ENCODE results near the gene HES7.

The HES7 gene

GRCh38 chr17:8151120-8151640 is 27.3 kb upstream of the HES7 start:
- no peak for TF ChIP-seq CTCF (IDR thresholded peaks at IDR 0.05; ENCODE audit: low read length)
- no peak for TF ChIP-seq EZH2 (IDR thresholded peaks at IDR 0.05; ENCODE audit: borderline replicate concordance, low read length)
- Histone ChIP-seq H3K79me2 (ENCODE audit: insufficient read depth, low read length) (no peaks in the 10 kb centered on the region), H3K9me2 (ENCODE audit: low read depth, low read length) (no peaks in the 10 kb centered on the region), H3K4me2 (ENCODE audit: low read length) (peak overlapping the region; percentile 77), H3K4me3 (ENCODE audit: low read depth, low read length, poor library complexity, severe bottlenecking) (peak overlapping the region; percentile 70), H3K27ac (ENCODE audit: low read depth, low read length, poor library complexity, severe bottlenecking) (peak overlapping the region; percentile 43), H3F3A (ENCODE audit: insufficient read depth, low read length) (no peaks in the 10 kb centered on the region), H3K9ac (ENCODE audit: low read length) (peak overlapping the region; percentile 66), H3K9me3 (ENCODE audit: low read length) (no peaks in the 10 kb centered on the region), H3K4me1 (ENCODE audit: insufficient read depth, low read length, severe bottlenecking) (peaks cover 50% of the 10 kb centered on the region), H2AFZ (ENCODE audit: low read length) (no peak overlapping the region), H4K20me1 (ENCODE audit: insufficient read depth, low read length) (no peaks in the 10 kb centered on the region), H3K36me3 (ENCODE audit: insufficient read depth, low read length) (peaks cover 32% of the 10 kb centered on the region), H3K27me3 (ENCODE audit: insufficient read depth, low read length) (no peaks in the 10 kb centered on the region)

GRCh38 chr17:8150194-8151119 is 26.6 kb upstream of the HES7 start:
- H3K4me3 ChIP-seq (ENCODE audit: low read depth, low read length, poor library complexity, severe bottlenecking) = peak overlapping the region; percentile 70
- TF ChIP-seq CTCF (IDR thresholded peaks at IDR 0.05; ENCODE audit: low read length) (no peak), EZH2 (IDR thresholded peaks at IDR 0.05; ENCODE audit: borderline replicate concordance, low read length) (no peak)
- no peaks in the 10 kb centered on the region for H3K79me2 ChIP-seq (ENCODE audit: insufficient read depth, low read length)
- H3K27me3 ChIP-seq (ENCODE audit: insufficient read depth, low read length) = no peaks in the 10 kb centered on the region
- no peaks in the 10 kb centered on the region for H4K20me1 ChIP-seq (ENCODE audit: insufficient read depth, low read length)
- H3K36me3 ChIP-seq (ENCODE audit: insufficient read depth, low read length) = peaks cover 36% of the 10 kb centered on the region
- H2AFZ ChIP-seq (ENCODE audit: low read length) = no peak overlapping the region
- H3F3A ChIP-seq (ENCODE audit: insufficient read depth, low read length) = no peaks in the 10 kb centered on the region
- H3K9me3 ChIP-seq (ENCODE audit: low read length) = no peaks in the 10 kb centered on the region
- peak overlapping the region; percentile 45; the same call in 1 of the 2 replicates for H3K9ac ChIP-seq (ENCODE audit: low read length)
- peak overlapping the region; percentile 36 for H3K27ac ChIP-seq (ENCODE audit: low read depth, low read length, poor library complexity, severe bottlenecking)
- no peaks in the 10 kb centered on the region for H3K9me2 ChIP-seq (ENCODE audit: low read depth, low read length)
- H3K4me2 ChIP-seq (ENCODE audit: low read length) = peak overlapping the region; percentile 77
- H3K4me1 ChIP-seq (ENCODE audit: insufficient read depth, low read length, severe bottlenecking) = peaks cover 45% of the 10 kb centered on the region

GRCh38 chr17:8149419-8150193 is 25.7 kb upstream of the HES7 start:
- Histone ChIP-seq H4K20me1 (ENCODE audit: insufficient read depth, low read length) (no peaks in the 10 kb centered on the region), H3K27ac (ENCODE audit: low read depth, low read length, poor library complexity, severe bottlenecking) (no peak overlapping the region), H3K9ac (ENCODE audit: low read length) (no peak overlapping the region), H3K27me3 (ENCODE audit: insufficient read depth, low read length) (no peaks in the 10 kb centered on the region), H3F3A (ENCODE audit: insufficient read depth, low read length) (no peaks in the 10 kb centered on the region), H3K9me2 (ENCODE audit: low read depth, low read length) (no peaks in the 10 kb centered on the region), H3K9me3 (ENCODE audit: low read length) (no peaks in the 10 kb centered on the region), H3K4me3 (ENCODE audit: low read depth, low read length, poor library complexity, severe bottlenecking) (no peak overlapping the region), H3K79me2 (ENCODE audit: insufficient read depth, low read length) (no peaks in the 10 kb centered on the region), H2AFZ (ENCODE audit: low read length) (no peak overlapping the region), H3K36me3 (ENCODE audit: insufficient read depth, low read length) (peaks cover 36% of the 10 kb centered on the region), H3K4me2 (ENCODE audit: low read length) (no peak overlapping the region), H3K4me1 (ENCODE audit: insufficient read depth, low read length, severe bottlenecking) (peaks cover 37% of the 10 kb centered on the region)
- TF ChIP-seq EZH2 (IDR thresholded peaks at IDR 0.05; ENCODE audit: borderline replicate concordance, low read length) (no peak), CTCF (IDR thresholded peaks at IDR 0.05; ENCODE audit: low read length) (no peak)

Data from OCI-LY1 (cell line).